Parathyroid adenoma (tissue), 2 donors: Measurements from ENCODE around the gene GRM4.

Experiments used
- H2AFZ ChIP-seq: fragments of 300-600 bp; sonication (generic); one replicate; pipeline ENCODE4 v1.7.0; 2017; ENCODE audit warnings: antibody characterized with exemption, mild to moderate bottlenecking
- H3K27ac ChIP-seq: fragments of 300-600 bp; sonication (generic); one replicate; pipeline ENCODE4 v1.7.0; 2017
- H3K27me3 ChIP-seq: fragments of 300-600 bp; sonication (generic); one replicate; pipeline ENCODE4 v1.7.0; 2017; ENCODE audit warnings: low read length; ENCODE audit not compliant: control insufficient read depth, insufficient read depth
- H3K36me3 ChIP-seq: fragments of 300-600 bp; sonication (generic); one replicate; pipeline ENCODE4 v1.7.0; 2017; ENCODE audit warnings: low read length; ENCODE audit not compliant: control insufficient read depth, insufficient read depth
- H3K4me1 ChIP-seq: fragments of 300-600 bp; sonication (generic); one replicate; pipeline ENCODE4 v1.7.0; 2017; ENCODE audit warnings: control low read depth
- H3K4me2 ChIP-seq: fragments of 300-600 bp; sonication (generic); one replicate; pipeline ENCODE4 v1.7.0; 2017; ENCODE audit warnings: low read length
- H3K4me3 ChIP-seq: fragments of 300-600 bp; sonication (generic); one replicate; pipeline ENCODE4 v1.7.0; 2017; ENCODE audit warnings: low read depth, low read length
- H3K79me2 ChIP-seq: fragments of 300-600 bp; sonication (generic); one replicate; pipeline ENCODE4 v1.7.0; 2017; ENCODE audit warnings: control low read depth
- H3K9ac ChIP-seq: fragments of 300-600 bp; sonication (generic); one replicate; pipeline ENCODE4 v1.7.0; 2017; ENCODE audit warnings: mild to moderate bottlenecking
- H3K9me3 ChIP-seq: fragments of 300-600 bp; sonication (generic); one replicate; pipeline ENCODE4 v1.7.0; 2017; ENCODE audit warnings: low read length; ENCODE audit not compliant: control insufficient read depth
- CTCF ChIP-seq: fragments of 300-600 bp; sonication (generic); IDR thresholded peaks from one replicate; pipeline ENCODE4 v1.7.0; 2017; ENCODE audit warnings: antibody characterized with exemption, mild to moderate bottlenecking
- donor health status: primary hyperparathyroidism.

The GRM4 gene

GRCh38 chr6:34138191-34138590 lies 7.7 kb downstream of the GRM4 start:
- Histone ChIP-seq H3K4me3 (no peak overlapping the region), H3K9me3 (no peaks in the 10 kb centered on the region), H3K27me3 (peaks cover 3% of the 10 kb centered on the region)

GRCh38 chr6:34135541-34135940 lies 10.3 kb downstream of the GRM4 start:
- Histone ChIP-seq H3K27ac (no peak overlapping the region), H2AFZ (no peak overlapping the region), H3K4me2 (no peak overlapping the region), H3K79me2 (no peaks in the 10 kb centered on the region), H3K36me3 (no peaks in the 10 kb centered on the region), H3K9me3 (no peaks in the 10 kb centered on the region), H3K4me1 (no peaks in the 10 kb centered on the region), H3K27me3 (no peaks in the 10 kb centered on the region), H3K9ac (no peak overlapping the region), H3K4me3 (no peak overlapping the region)
- no peak for TF ChIP-seq CTCF

More at GRCh38 chr6:34138191-34138590, 7.7 kb downstream of the GRM4 start:
- Histone ChIP-seq H3K4me1 (no peaks in the 10 kb centered on the region), H2AFZ (no peak overlapping the region), H3K27ac (no peak overlapping the region), H3K36me3 (no peaks in the 10 kb centered on the region), H3K79me2 (no peaks in the 10 kb centered on the region), H3K9ac (no peak overlapping the region), H3K4me2 (no peak overlapping the region)
- no peak for TF ChIP-seq CTCF

GRCh38 chr6:34132486-34133185 lies 13.3 kb downstream of the GRM4 start:
- Histone ChIP-seq H3K9ac (no peak overlapping the region), H3K27me3 (no peaks in the 10 kb centered on the region), H3K27ac (no peak overlapping the region), H3K9me3 (no peaks in the 10 kb centered on the region), H3K36me3 (no peaks in the 10 kb centered on the region), H3K4me1 (no peaks in the 10 kb centered on the region), H3K79me2 (no peaks in the 10 kb centered on the region), H3K4me2 (no peak overlapping the region), H3K4me3 (no peak overlapping the region), H2AFZ (no peak overlapping the region)
- TF ChIP-seq CTCF, result no peak

- Histone ChIP-seq H3K36me3 (no peaks in the 10 kb centered on the region), H3K27ac (no peak overlapping the region), H3K27me3 (no peaks in the 10 kb centered on the region), H3K79me2 (no peaks in the 10 kb centered on the region), H3K9me3 (no peaks in the 10 kb centered on the region), H3K9ac (no peak overlapping the region), H3K4me1 (no peaks in the 10 kb centered on the region), H3K4me3 (no peak overlapping the region), H2AFZ (peak overlapping the region; percentile 56), H3K4me2 (no peak overlapping the region)
- no peak for TF ChIP-seq CTCF
Observed at GRCh38 chr6:34131326-34132290, 14.3 kb downstream of the GRM4 start.
